HG02623 (cell line): ENCODE data around the gene MRPS15.
"Not testable (repeated sequence)": the region's sequence is repeated elsewhere in the genome, so short reads cannot be mapped to it uniquely, and the experiment has no call there.

Experiments used
- ATAC-seq: cut with Tn5 transposase; IDR thresholded peaks from one replicate; pipeline ENCODE4 v1.9.1; 2021; ENCODE audit warnings: moderate library complexity; ENCODE audit not compliant: unreplicated experiment

The MRPS15 gene

GRCh38 chr1:36463803-36464604, at the start of gene MRPS15:
Gene MRPS15, minus strand, starts transcription at chr1:36464384. Its CDS starts 109 bp downstream, at chr1:36464275.
- peak; percentile 87 for ATAC-seq

DNA sequence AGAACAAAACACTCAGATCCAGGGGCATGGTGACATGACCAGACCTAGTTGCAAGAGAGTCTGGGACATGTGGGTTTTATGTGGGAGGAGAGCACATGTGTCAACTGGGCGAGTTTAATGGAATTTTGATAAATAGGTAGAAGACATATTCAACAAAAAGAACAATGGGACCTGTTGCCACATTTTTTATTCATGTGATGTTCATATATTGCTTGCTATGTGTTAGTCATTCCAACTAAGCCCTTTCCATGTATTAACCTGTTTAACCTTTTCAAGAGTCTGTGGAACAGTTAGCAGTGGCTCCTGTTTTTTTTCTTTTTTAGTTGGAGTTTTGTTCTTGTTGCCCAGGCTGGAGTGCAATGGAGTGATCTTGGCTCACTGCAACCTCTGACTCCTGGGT, 48.7 kb upstream of the MRPS15 start:
- ATAC-seq: no peak

DNA sequence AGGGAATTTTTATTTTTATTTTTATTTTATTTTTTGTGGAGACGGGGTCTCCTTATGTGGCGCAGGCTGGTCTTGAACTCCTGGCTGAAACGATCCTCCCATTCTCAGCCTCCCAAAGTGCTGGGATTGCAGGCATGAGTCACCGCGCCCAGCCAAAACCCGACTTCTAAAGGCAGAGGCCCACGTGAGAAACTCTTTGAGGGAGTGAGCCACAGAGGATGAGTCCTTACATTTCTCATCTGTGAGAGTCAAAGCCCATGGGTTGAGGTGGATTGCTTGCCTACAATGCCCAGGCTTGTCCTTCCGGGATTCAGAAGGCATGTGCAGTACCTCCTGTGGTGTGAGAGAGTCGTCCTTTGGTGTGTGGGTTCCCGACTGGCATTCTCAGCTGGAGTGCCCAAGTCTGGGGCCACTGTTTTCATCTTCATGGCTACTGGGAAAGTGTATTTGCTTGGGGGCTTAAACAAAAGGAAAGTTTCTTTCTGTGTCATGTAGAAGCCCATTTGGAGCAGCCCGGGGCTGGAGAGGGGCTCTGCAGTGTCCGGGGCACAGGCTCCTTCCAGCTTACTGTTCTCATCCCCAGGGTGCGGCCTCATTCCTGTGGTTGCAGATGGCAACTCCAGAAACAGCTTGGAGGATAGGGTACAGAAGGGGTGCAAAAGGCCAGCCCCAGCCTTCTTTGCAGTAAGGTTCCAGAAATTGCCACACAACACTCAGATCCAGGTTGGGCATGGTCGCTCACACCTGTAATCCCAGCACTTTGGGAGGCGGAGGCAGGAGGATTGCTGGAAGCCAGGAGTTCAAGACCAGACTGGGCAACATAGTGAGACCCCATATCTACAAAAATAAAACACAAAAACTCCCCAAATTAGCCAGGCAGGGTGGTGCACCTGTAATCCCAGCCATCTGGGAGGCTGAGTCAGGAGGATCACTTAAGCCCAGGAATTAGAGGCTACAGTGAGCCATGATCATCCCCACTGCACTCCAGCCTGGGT, 47.9 kb upstream of the MRPS15 start:
- no peak for ATAC-seq

DNA sequence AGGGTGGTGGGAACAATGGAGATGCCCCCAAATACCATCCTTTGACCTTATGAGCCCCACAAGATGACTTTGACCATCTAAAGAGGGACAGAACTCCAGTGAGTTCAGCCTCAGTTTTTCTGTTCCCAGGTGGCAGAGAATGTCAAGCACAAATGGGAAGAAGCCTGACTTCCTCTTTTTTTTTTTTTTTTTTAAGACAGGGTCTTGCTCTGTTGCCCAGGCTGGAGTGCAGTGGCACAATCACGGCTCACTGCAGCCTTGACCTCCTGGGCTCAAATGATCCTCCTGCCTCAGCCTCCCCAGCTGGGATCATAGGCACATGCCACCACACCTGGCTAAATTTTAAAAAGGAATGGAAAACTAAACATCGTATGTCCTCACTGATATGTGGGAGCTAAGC, 47.0 kb upstream of the MRPS15 start:
- not testable (repeated sequence) for ATAC-seq

DNA sequence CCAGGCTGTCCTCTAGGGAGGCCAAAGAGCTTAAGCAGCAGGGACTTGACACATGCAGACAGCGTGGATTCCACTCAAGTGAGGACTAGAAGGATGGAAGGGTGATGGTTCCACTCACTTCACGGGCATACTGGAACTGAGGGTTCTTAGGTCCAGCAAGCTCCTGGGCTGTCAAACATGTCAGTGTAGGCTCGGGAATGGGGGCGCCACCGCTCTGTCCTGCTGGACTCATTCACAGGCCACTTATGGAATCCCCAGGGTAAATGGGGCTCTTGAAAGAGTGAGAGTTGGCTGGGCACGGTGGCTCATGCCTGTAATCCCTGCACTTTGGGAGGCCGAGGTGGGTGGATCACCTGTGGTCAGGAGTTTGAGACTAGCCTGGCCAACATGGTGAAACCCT, 46.2 kb upstream of the MRPS15 start:
- no peak for ATAC-seq

- no peak for ATAC-seq
Observed at GRCh38 chr1:36508257-36508656, 44.1 kb upstream of the MRPS15 start.

GRCh38 chr1:36506276-36506920, 42.2 kb upstream of the MRPS15 start:
- no peak for ATAC-seq

- ATAC-seq: no peak
Observed at GRCh38 chr1:36503733-36504132, 39.5 kb upstream of the MRPS15 start.

- ATAC-seq: no peak
Observed at GRCh38 chr1:36503159-36503558, 39.0 kb upstream of the MRPS15 start.

- no peak for ATAC-seq
Observed at GRCh38 chr1:36502616-36503015, 38.4 kb upstream of the MRPS15 start.

DNA sequence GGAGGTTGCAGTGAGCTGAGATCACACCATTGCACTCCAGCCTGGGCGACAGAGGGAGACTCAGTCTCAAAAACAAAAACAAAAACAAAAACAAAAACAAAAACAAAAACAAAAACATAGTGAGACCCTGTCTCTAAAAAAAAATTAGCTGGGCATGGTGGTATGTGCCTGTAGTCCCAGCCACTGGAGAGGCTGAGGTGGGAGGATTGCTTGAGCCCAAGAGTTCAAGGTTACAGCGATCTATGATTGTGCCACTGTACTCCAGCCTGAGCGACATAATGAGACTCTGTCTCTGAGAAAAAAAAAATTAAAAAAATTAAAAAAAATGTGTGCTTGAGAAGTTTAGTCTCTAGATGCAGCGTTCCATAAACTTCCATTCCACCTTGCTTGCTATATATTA, 37.7 kb upstream of the MRPS15 start:
- not testable (repeated sequence) for ATAC-seq

DNA sequence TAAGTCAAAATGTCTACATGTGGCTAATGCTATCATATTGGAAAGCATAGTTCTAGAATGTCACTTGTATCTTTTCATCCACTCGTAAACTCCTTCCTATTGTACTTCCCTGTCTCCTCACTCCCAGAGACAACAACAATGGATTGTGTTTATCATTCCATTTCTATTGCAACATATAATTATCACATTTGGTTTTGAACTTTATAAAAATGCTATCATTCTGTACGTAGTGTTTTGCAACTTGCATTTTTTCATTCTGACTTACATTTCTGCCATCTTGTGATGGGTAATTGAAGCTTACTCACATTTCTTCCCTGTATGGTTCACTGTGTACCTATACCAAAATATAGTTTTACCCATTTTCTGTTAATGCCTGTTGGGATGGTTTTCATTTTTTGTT, 33.0 kb upstream of the MRPS15 start:
- no peak for ATAC-seq

- no peak for ATAC-seq
Observed at GRCh38 chr1:36494971-36495370, 30.8 kb upstream of the MRPS15 start.

- ATAC-seq: no peak
Observed at GRCh38 chr1:36493524-36493923, 29.3 kb upstream of the MRPS15 start.

DNA sequence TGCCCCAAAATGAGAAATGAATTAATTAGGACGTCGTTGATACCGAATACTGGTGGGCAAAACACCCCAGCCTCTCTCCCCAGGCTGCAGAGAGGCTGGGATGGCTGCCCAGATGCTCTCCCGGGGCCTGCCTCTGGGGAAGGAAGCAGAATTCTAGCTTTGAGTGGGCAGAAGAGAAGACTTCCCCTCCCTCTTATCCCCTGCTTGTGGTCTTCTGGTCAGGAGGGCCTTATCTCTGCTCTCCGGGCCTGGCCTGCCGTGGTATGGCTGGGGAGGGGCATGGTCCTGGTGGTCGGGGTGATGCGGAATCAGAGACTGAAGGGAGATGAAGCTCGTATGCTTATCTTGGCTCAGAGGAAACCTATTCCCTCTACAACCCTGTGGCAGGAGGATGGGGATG, 28.3 kb upstream of the MRPS15 start:
- ATAC-seq: no peak

- not testable (repeated sequence) for ATAC-seq
Observed at GRCh38 chr1:36489258-36490051, 25.3 kb upstream of the MRPS15 start.

DNA sequence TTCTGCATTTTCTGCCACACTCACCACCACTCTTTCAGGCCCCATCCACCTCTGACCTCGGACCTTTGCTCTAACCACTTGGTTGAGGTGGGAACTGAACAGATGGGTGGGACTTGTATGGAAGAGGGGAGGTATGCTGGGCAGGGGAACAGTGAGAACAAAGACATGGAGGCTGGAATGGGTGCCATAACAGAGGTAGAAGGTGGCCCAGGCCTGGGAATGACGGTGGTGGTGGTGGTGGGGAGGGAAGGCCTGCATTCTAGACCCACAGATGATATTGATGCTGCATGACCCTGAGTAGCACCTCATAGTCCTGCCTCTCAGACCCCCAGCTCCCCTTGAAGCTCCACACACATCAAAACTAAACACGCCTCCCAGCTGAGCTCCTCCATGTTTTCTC, 23.7 kb upstream of the MRPS15 start:
- ATAC-seq: no peak

DNA sequence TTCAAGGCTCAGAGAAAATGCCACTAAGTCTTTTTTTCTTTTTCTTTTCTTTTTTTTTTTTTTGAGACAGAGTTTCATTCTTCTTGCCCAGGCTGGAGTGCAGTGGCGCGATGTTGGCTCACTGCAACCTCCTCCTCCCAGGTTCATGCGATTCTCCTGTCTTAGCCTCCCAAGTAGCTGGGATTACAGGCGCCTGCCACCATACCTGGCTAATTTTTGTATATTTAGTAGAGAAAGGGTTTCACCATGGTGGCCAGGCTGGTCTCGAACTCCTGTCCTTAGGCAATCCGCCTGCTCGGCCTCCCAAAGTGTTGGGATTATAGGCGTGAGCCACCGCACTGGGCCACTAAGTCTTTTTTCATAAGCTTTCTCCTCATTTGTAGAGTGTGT, 23.1 kb upstream of the MRPS15 start:
- not testable (repeated sequence) for ATAC-seq

- ATAC-seq: no peak
Observed at GRCh38 chr1:36486439-36487335, 22.5 kb upstream of the MRPS15 start.

- no peak for ATAC-seq
Observed at GRCh38 chr1:36486093-36486438, 21.9 kb upstream of the MRPS15 start.
